Breast epithelium (tissue), 3 donors: ENCODE measurements around the gene ZCCHC14.

Experiments
- CTCF ChIP-seq, 3 donors: fragments of 450-650 bp; IDR thresholded peaks; one replicate each; pipeline ENCODE4 v1.5.1; 2016 to 2017; ENCODE audit warnings: antibody characterized with exemption in 3 of 3, mild to moderate bottlenecking in 3 of 3, moderate library complexity in 3 of 3
- POLR2A ChIP-seq: fragments of 450-650 bp; IDR thresholded peaks from one replicate; pipeline ENCODE4 v1.6.1; 2016; ENCODE audit warnings: antibody characterized with exemption, mild to moderate bottlenecking, moderate library complexity
- POLR2AphosphoS5 ChIP-seq, 3 donors: sonication (generic); formaldehyde crosslinking; IDR thresholded peaks; one replicate each; pipeline ENCODE4 v1.6.1; 2017; ENCODE audit warnings: antibody characterized with exemption in 3 of 3

- TF ChIP-seq POLR2AphosphoS5 (IDR thresholded peaks at IDR 0.05) (no peak), POLR2A (no peak), CTCF (IDR thresholded peaks at IDR 0.05) (no peak)
Measured at GRCh38 chr16:87417528-87417910, 75.3 kb downstream of the ZCCHC14 start.
